Effector memory CD4-positive, alpha-beta T cell (primary cell): ENCODE measurements around the gene NUS1.
"Not testable (repeated sequence)": the region's sequence is repeated elsewhere in the genome, so short reads cannot be mapped to it uniquely, and the experiment has no call there.

Source experiments
- DNase-seq, 3 donors: peaks; one replicate each; pipeline ENCODE4 v3.0.0-alpha.2; 2020
- H3K27ac ChIP-seq: 2 replicates; pipeline ENCODE4 v1.7.0; 2013; ENCODE audit warnings: mild to moderate bottlenecking, low read length, moderate library complexity; ENCODE audit not compliant: insufficient read depth, poor library complexity, severe bottlenecking
- H3K27me3 ChIP-seq: replicated peaks from 2 replicates; pipeline ENCODE4 v1.7.0; 2013; ENCODE audit warnings: mild to moderate bottlenecking, low read length; ENCODE audit not compliant: insufficient read depth, control insufficient read depth, poor library complexity, severe bottlenecking
- H3K36me3 ChIP-seq: 2 replicates; pipeline ENCODE4 v1.7.0; 2013; ENCODE audit warnings: mild to moderate bottlenecking, low read length, moderate library complexity; ENCODE audit not compliant: control insufficient read depth, insufficient read depth
- H3K4me1 ChIP-seq: 2 replicates; pipeline ENCODE4 v1.7.0; 2013; ENCODE audit warnings: low read length, mild to moderate bottlenecking; ENCODE audit not compliant: control insufficient read depth, insufficient read depth, poor library complexity, severe bottlenecking
- H3K4me3 ChIP-seq: 2 replicates; pipeline ENCODE4 v1.7.0; 2013; ENCODE audit warnings: low read length, low read depth, mild to moderate bottlenecking; ENCODE audit not compliant: insufficient read depth, poor library complexity, severe bottlenecking
- H3K9me3 ChIP-seq: 2 replicates; pipeline ENCODE4 v1.7.0; 2013; ENCODE audit warnings: mild to moderate bottlenecking, low read length, moderate library complexity; ENCODE audit not compliant: control insufficient read depth
- total RNA-seq, 3 donors: gene quantifications; one replicate each; lab custom pipeline; 2026; lab: John Stamatoyannopoulos, UW

Gene NUS1
- total RNA-seq, result 24.7 to 30.5 (median 26.1) reads per million in 3 donors

DNA sequence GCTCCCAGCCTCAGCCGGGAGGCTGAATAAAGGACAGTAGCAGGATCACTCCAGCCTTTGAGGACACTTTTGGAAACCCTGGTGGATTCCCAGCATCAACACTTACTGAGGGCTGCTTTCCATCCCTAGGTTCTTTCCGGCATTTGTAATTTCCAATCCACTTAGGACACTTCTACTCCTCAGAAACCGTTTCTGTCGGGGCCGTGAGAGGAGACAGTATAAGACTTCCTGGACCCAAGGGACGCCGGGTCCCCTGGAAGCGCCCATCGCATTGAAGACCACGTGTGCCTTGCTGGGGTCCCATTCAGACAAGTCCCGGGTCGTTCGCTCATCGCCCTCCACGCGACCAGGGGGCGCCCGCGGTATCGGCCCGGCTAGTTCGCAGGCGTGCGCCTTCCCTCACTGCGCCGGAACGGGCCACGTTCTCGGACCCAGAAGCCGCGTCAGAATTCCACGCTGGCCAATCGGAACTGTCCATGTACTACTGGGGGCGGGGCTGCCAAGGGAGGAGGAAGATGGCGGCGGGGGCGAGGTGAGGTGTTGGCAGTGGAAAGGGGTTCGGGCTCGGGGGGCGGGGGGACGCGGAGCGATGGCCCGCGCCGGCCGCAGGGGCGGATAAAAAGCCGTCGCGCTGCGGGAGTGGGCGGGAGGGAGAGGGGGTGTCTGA, at the start of gene NUS1:
Gene NUS1 (plus strand): TSS at position 479 of the 667 bp plus-strand sequence. CDS start 202 bp downstream, outside the sequence.
- no peaks in the 10 kb centered on the region for H3K27me3 ChIP-seq
- no peaks in the 10 kb centered on the region for H3K36me3 ChIP-seq
- peak within 1 kb of the TSS; percentile 63 for H3K27ac ChIP-seq
- H3K4me3 ChIP-seq, result peak within 1 kb of the TSS; percentile 84
- peaks cover 14% of the 10 kb centered on the region for H3K4me1 ChIP-seq
- DNase-seq, result peak; percentile 95 to 97 (median 96)
- no peaks in the 10 kb centered on the region for H3K9me3 ChIP-seq

DNA sequence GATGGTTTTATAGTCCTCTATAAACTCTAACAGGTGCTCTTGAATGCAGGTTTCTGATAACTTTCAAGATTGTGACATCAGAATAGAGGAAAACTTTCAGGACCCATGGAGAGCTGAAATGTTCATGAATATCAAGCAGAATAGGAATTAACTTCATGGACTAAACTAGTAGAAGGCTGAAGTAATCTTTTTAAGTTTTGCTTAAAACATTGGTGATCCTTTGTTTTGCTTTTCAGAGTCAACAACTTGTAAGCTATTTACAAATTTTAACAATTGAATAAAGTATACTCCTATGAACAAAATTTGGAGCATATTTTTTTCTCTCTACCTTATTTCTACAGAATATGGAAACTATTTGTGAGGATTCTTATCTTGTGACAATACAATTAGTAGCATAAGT, 47.7 kb upstream of the NUS1 start:
- Histone ChIP-seq H3K27ac (no peak overlapping the region), H3K9me3 (no peaks in the 10 kb centered on the region), H3K4me1 (no peaks in the 10 kb centered on the region), H3K4me3 (no peak overlapping the region), H3K27me3 (peaks cover 5% of the 10 kb centered on the region), H3K36me3 (no peaks in the 10 kb centered on the region)
- no peak for DNase-seq

DNA sequence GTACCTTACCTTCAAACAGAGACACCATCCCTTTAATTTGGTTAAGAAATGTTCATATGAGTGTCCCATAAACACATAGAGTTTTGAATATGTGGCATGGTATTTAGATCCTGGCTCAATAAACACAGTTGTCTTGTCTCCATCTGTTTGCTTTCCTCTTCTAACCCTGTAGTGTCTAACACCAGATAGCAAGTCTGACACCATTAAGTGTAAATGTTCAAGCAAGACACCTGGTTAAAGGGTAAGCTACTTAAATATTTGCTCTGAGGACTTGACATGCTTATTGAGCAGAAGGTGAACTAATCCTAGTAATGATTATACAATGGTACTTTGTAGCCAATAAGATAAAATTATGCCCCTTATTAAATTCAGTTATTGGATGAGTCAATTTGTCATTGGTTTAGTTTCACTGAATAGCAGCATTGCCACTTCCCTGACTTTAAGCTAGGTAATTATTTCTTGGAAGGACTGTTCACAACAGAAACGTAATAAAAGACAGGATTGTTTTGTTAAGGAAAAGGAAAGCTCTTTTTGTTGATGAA, 46.1 kb upstream of the NUS1 start:
- no peak for DNase-seq
- Histone ChIP-seq H3K4me1 (no peaks in the 10 kb centered on the region), H3K27me3 (peaks cover 5% of the 10 kb centered on the region), H3K4me3 (no peak overlapping the region), H3K9me3 (no peaks in the 10 kb centered on the region), H3K27ac (no peak overlapping the region), H3K36me3 (no peaks in the 10 kb centered on the region)

DNA sequence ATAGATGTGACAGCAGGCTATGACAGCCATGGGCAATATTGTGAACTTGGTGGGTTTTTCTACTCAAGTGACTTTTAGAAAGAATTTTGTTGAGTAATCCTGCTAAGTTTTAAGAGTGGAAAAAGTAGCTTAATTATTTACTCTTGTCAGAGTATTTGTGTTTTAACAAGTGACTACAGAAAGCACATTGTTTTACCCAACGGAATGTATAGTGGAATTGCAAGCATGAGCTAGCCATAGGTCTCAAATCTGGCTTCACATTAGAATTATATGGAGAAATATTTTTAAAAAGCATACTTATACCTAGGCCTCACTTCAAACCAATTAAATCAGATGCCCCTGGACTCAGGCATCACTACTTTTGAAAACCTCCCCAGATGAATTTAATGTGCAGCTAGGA, 37.5 kb upstream of the NUS1 start:
- no peaks in the 10 kb centered on the region for H3K4me1 ChIP-seq
- no peak overlapping the region for H3K27ac ChIP-seq
- no peaks in the 10 kb centered on the region for H3K36me3 ChIP-seq
- H3K9me3 ChIP-seq, result no peaks in the 10 kb centered on the region
- DNase-seq, result no peak
- no peak overlapping the region for H3K4me3 ChIP-seq
- no peaks in the 10 kb centered on the region for H3K27me3 ChIP-seq

DNA sequence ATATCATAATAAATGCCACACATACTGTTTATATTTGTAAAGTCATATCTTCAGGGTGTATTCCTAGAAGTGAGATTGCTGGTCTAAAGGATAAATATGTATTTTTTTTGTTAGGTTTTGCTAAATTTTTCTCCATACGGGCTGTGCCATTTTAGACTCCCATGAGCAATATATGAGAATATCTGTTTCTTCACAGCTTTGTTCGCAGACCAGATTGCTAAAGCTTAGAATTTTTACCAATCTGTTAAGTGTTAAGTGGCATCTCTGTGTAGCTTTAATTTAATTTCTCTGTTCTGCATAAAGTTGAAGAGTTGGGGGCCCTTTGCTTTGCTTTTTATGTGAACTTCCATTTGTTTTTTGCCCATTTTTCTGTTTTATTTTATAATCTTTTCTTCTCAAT, 32.3 kb upstream of the NUS1 start:
- Histone ChIP-seq H3K27me3 (no peaks in the 10 kb centered on the region), H3K4me3 (no peak overlapping the region), H3K9me3 (no peaks in the 10 kb centered on the region), H3K27ac (no peak overlapping the region), H3K36me3 (no peaks in the 10 kb centered on the region), H3K4me1 (no peaks in the 10 kb centered on the region)
- no peak for DNase-seq

DNA sequence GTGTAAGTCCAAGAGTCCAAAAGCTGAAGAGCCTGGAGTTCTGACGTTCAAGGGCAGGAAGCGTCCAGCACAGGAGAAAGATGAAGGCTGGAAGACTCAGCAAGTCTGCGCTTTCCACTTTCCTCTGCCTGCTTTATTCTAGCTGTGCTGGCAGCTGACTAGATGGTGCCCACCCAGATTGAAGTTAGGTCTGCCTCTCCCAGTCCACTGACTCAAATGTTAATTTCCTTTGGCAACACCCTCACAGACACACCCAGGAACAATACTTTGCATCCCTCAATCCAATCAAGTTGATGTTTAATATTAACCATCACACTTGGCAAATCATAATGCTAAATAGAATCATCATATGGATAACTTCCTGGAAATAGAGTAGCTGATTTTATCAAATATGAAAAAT, 23.3 kb upstream of the NUS1 start:
- not testable (repeated sequence) for H3K4me3 ChIP-seq, H3K27ac ChIP-seq, DNase-seq, H3K36me3 ChIP-seq, H3K4me1 ChIP-seq, H3K9me3 ChIP-seq, H3K27me3 ChIP-seq

DNA sequence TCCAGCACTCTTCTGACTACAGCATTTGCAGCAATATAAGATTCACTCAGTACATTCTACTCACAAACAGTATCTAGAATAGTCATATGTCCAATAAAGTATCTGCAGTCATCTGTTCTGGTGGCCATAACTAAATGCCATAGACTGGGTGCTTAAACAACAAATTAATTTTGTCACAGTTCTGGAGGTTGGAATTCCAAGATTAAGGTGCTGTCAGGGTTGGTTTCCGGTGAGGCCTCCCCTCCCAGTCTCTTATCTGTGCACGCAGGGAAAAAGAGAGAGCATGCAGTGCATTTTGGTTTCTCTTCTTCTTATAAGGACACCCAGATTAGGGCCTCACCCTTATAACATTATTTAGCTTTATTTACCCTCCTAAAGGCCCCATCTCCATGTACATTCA, 21.3 kb upstream of the NUS1 start:
- Histone ChIP-seq H3K4me1 (no peaks in the 10 kb centered on the region), H3K27ac (no peak overlapping the region), H3K4me3 (no peak overlapping the region), H3K27me3 (no peaks in the 10 kb centered on the region), H3K36me3 (no peaks in the 10 kb centered on the region), H3K9me3 (no peaks in the 10 kb centered on the region)
- DNase-seq, result no peak

DNA sequence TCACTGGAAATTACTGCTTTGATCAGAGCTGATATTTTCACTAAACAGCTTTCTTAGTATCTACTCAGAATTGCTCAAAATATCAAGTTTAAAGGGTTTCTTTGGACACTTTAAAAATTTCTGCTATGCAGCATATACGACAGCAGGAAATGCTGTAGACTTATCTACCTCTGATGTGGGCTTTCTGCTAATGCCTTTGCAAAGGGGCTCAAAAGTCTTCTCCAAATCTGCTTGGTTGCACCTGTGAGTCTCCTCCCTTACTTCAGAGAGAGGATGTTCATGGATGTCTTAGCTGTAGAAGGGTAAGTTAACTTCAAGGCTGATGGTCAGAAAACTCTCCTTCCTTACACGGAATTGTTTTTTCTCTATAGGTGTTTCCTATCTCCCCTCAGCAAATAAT, 19.9 kb upstream of the NUS1 start:
- DNase-seq, result no peak
- Histone ChIP-seq H3K27me3 (no peaks in the 10 kb centered on the region), H3K27ac (no peak overlapping the region), H3K4me3 (no peak overlapping the region), H3K36me3 (no peaks in the 10 kb centered on the region), H3K4me1 (no peaks in the 10 kb centered on the region), H3K9me3 (no peaks in the 10 kb centered on the region)

DNA sequence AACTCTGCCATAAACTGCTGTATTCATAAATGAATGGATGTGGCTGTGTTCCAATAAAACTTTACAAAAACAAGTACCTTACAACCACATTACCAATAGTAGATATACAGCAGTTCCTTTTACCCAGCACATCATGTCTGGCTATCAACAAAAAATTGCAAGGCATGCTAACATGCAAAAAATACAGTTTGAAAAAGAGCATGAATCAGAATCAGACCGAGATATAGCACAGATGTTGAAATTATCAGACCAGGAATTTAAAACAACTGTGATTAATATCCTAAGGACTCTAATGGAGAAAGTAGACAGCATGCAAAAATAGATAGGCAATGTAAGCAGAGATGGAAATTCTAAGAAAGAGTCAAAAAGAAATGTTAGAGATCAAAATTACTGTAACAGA, 8.4 kb upstream of the NUS1 start:
- Histone ChIP-seq H3K27me3 (no peaks in the 10 kb centered on the region), H3K9me3 (no peaks in the 10 kb centered on the region), H3K4me1 (no peaks in the 10 kb centered on the region), H3K36me3 (no peaks in the 10 kb centered on the region), H3K4me3 (no peak overlapping the region), H3K27ac (no peak overlapping the region)
- DNase-seq, result no peak

DNA sequence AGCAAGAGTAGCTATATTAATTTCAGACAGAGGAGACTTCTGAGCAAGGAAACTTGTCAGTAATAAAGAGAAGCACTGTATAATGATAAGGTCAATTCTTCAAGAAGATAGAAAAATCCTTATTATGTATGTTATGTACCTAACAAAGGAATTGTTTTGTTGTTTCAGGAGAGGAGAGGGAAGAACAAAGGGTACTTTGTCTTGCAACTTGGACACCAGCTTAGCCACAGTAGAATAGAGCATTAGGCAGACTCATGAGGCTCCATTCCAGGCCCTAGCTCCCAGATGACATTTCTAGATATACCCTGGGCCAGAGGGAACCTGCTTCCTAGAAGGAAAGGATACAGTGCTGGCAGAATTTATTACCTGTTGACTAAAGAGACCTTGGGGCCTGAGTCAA, 6.5 kb upstream of the NUS1 start:
- H3K4me1 ChIP-seq, result no peaks in the 10 kb centered on the region
- H3K9me3 ChIP-seq, result no peaks in the 10 kb centered on the region

More for the DNA sequence above, 6.5 kb upstream of the NUS1 start:
- DNase-seq, result no peak
- Histone ChIP-seq H3K36me3 (no peaks in the 10 kb centered on the region), H3K27me3 (no peaks in the 10 kb centered on the region), H3K4me3 (no peak overlapping the region), H3K27ac (no peak overlapping the region)
